NCI-H2227 (cell line): Measurements from ENCODE around the gene FOXP1.

Experiments used
- DNase-seq: peaks from one replicate; lab custom pipeline; 2025; ENCODE audit not compliant: unreplicated experiment; lab: John Stamatoyannopoulos, UW

The FOXP1 gene

GRCh38 chr3:71510510-71510909 lies 73.0 kb downstream of the FOXP1 start:
- no peak for DNase-seq

- no peak for DNase-seq
Observed at GRCh38 chr3:71509066-71509465, 74.5 kb downstream of the FOXP1 start.

GRCh38 chr3:71505767-71506350 lies 77.7 kb downstream of the FOXP1 start:
- no peak for DNase-seq

GRCh38 chr3:71504250-71505036 lies 79.1 kb downstream of the FOXP1 start:
- no peak for DNase-seq

GRCh38 chr3:71503525-71504249 lies 79.8 kb downstream of the FOXP1 start:
- DNase-seq: no peak

GRCh38 chr3:71502066-71502625 lies 81.4 kb downstream of the FOXP1 start:
- DNase-seq: no peak

- no peak for DNase-seq
Observed at GRCh38 chr3:71500696-71501095, 82.8 kb downstream of the FOXP1 start.

GRCh38 chr3:71499227-71499876 lies 84.2 kb downstream of the FOXP1 start:
- no peak for DNase-seq

- no peak for DNase-seq
Observed at GRCh38 chr3:71498543-71498942, 85.0 kb downstream of the FOXP1 start.

GRCh38 chr3:71497971-71498444 lies 85.5 kb downstream of the FOXP1 start:
- no peak for DNase-seq

GRCh38 chr3:71497367-71497897 lies 86.1 kb downstream of the FOXP1 start:
- no peak for DNase-seq

GRCh38 chr3:71495708-71496472 lies 87.6 kb downstream of the FOXP1 start:
- no peak for DNase-seq

- DNase-seq: no peak
Observed at GRCh38 chr3:71494212-71494611, 89.3 kb downstream of the FOXP1 start.

- no peak for DNase-seq
Observed at GRCh38 chr3:71492974-71493771, 90.4 kb downstream of the FOXP1 start.

GRCh38 chr3:71492566-71492965 lies 91.0 kb downstream of the FOXP1 start:
- DNase-seq: no peak

GRCh38 chr3:71491154-71491752 lies 92.3 kb downstream of the FOXP1 start:
- DNase-seq: no peak

- no peak for DNase-seq
Observed at GRCh38 chr3:71490692-71491091, 92.8 kb downstream of the FOXP1 start.

- DNase-seq: no peak
Observed at GRCh38 chr3:71489315-71489761, 94.2 kb downstream of the FOXP1 start.

- no peak for DNase-seq
Observed at GRCh38 chr3:71488882-71489281, 94.6 kb downstream of the FOXP1 start.
